OCI-LY7 (cell line): ENCODE results near the gene SGK1. TPM values are rescaled to one million over a fixed set of nuclear protein-coding genes. Genes with fewer than 3 reads are reported as not detected.

Experiments
- BruUV-seq: library from RNA; stranded (reverse); fragments of 400-500 nt; replicated peaks from 2 replicates; lab custom pipeline; 2021; lab: Mats Ljungman, UMichigan
- CTCF ChIA-PET: fragments of 300-600 bp; sonication (Branson Sonifier 250); formaldehyde crosslinking; loops from one replicate; lab custom pipeline; 2022; ENCODE audit warnings: antibody characterized with exemption; ENCODE audit not compliant: unreplicated experiment; lab: Charles Lee
- POLR2A ChIA-PET: fragments of 300-600 bp; sonication (Branson Sonifier 250); formaldehyde crosslinking; loops from one replicate; lab custom pipeline; 2022; ENCODE audit warnings: antibody characterized with exemption; lab: Charles Lee
- DNase-seq: peaks from one replicate; pipeline ENCODE4 v3.0.0-alpha.2; 2015; ENCODE audit warnings: low spot score
- H2AFZ ChIP-seq: fragments of 200-600 bp; sonication (generic), shearing (Covaris generic); 2 replicates; pipeline ENCODE4 v1.6.1; 2014; ENCODE audit warnings: mild to moderate bottlenecking, antibody characterized with exemption, low read length, moderate library complexity
- H3K27ac ChIP-seq: fragments of 200-600 bp; sonication (generic); 2 replicates; pipeline ENCODE4 v1.5.1; 2014; ENCODE audit warnings: mixed run types, low read depth, mild to moderate bottlenecking, moderate library complexity, low read length, inconsistent platforms; ENCODE audit not compliant: poor library complexity, severe bottlenecking
- H3K36me3 ChIP-seq: fragments of 200-600 bp; sonication (generic); 2 replicates; pipeline ENCODE4 v1.6.1; 2014; ENCODE audit warnings: mild to moderate bottlenecking, antibody characterized with exemption, low read length, moderate library complexity, mixed read lengths; ENCODE audit not compliant: insufficient read depth
- H3K4me1 ChIP-seq: fragments of 200-600 bp; sonication (generic); 2 replicates; pipeline ENCODE4 v1.5.1; 2014; ENCODE audit warnings: mild to moderate bottlenecking, low read length; ENCODE audit not compliant: insufficient read depth, poor library complexity, severe bottlenecking
- H3K4me2 ChIP-seq: fragments of 200-600 bp; sonication (generic); 2 replicates; pipeline ENCODE4 v1.6.1; 2014; ENCODE audit warnings: mild to moderate bottlenecking, low read length
- H3K4me3 ChIP-seq: fragments of 200-600 bp; sonication (generic); 2 replicates; pipeline ENCODE4 v1.5.1; 2014; ENCODE audit warnings: mild to moderate bottlenecking, low read depth, low read length; ENCODE audit not compliant: poor library complexity, severe bottlenecking
- H3K79me2 ChIP-seq: fragments of 200-600 bp; sonication (generic); 2 replicates; pipeline ENCODE4 v1.6.1; 2016; ENCODE audit warnings: low read depth, mild to moderate bottlenecking, low read length, moderate library complexity, mixed read lengths; ENCODE audit not compliant: insufficient read depth
- H3K9me2 ChIP-seq: fragments of 200-600 bp; sonication (generic); 2 replicates; pipeline ENCODE4 v1.6.1; 2016; ENCODE audit warnings: mild to moderate bottlenecking, low read length, mixed read lengths; ENCODE audit not compliant: insufficient read depth
- H3K9me3 ChIP-seq: fragments of 200-600 bp; sonication (generic); 2 replicates; pipeline ENCODE4 v1.6.1; 2014; ENCODE audit warnings: mild to moderate bottlenecking, mixed run types, low read length, mixed read lengths
- H4K20me1 ChIP-seq: fragments of 200-600 bp; sonication (generic); 2 replicates; pipeline ENCODE4 v1.6.1; 2014; ENCODE audit warnings: mild to moderate bottlenecking, antibody characterized with exemption, low read length, moderate library complexity, mixed read lengths; ENCODE audit not compliant: insufficient read depth
- EZH2phosphoT487 ChIP-seq: fragments of 200-600 bp; sonication (generic); IDR thresholded peaks from 2 replicates; pipeline ENCODE4 v1.6.1; 2018; ENCODE audit warnings: low read depth, borderline replicate concordance, mild to moderate bottlenecking, mixed run types, antibody characterized with exemption, low read length, moderate library complexity, mixed read lengths
- intact Hi-C: fragments of 100-400 bp; cut with micrococcal nuclease; formaldehyde crosslinking; loops from one replicate; pipeline ENCODE4 v1.10.0; 2022; ENCODE audit not compliant: unreplicated experiment
- total RNA-seq, 2 experiments: library from RNA; depleted of rRNA in 1 of 2; stranded (reverse); fragments of >200 nt in 1 of 2; shearing (Covaris generic) in 1 of 2; gene quantifications; 2 replicates each; pipeline ENCODE4 v1.2.3, GENCODE V29; 2014 to 2022
- TF ChIP-seq, protein P1 (sequence below): fragments of 200-600 bp; sonication (generic); conservative IDR thresholded peaks from 2 replicates; pipeline ENCODE4 v1.5.1; 2014; ENCODE audit warnings: mild to moderate bottlenecking, antibody characterized with exemption, low read length, moderate library complexity, mixed read lengths

The SGK1 gene
- total RNA-seq, 2 experiments from 2014 or later, result 5.2 to 27.6 TPM

- CTCF ChIA-PET, result no interaction called here
- intact Hi-C loops, result no loop called here
Observed at GRCh38 chr6:134312038-134312660, 5.8 kb downstream of the SGK1 start.

GRCh38 chr6:134310817-134311216 is 7.1 kb downstream of the SGK1 start:
- BruUV-seq, result no TSS peak
- TF ChIP-seq EZH2phosphoT487, result no peak
- TF ChIP-seq, protein P1, sequence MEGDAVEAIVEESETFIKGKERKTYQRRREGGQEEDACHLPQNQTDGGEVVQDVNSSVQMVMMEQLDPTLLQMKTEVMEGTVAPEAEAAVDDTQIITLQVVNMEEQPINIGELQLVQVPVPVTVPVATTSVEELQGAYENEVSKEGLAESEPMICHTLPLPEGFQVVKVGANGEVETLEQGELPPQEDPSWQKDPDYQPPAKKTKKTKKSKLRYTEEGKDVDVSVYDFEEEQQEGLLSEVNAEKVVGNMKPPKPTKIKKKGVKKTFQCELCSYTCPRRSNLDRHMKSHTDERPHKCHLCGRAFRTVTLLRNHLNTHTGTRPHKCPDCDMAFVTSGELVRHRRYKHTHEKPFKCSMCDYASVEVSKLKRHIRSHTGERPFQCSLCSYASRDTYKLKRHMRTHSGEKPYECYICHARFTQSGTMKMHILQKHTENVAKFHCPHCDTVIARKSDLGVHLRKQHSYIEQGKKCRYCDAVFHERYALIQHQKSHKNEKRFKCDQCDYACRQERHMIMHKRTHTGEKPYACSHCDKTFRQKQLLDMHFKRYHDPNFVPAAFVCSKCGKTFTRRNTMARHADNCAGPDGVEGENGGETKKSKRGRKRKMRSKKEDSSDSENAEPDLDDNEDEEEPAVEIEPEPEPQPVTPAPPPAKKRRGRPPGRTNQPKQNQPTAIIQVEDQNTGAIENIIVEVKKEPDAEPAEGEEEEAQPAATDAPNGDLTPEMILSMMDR, result no peak
- no peaks in the 10 kb centered on the region for H3K9me2 ChIP-seq
- no peak overlapping the region for H3K4me2 ChIP-seq
- H4K20me1 ChIP-seq, result no peaks in the 10 kb centered on the region
- no peaks in the 10 kb centered on the region for H3K9me3 ChIP-seq
- intact Hi-C loops, result no loop called here
- ChIA-PET CTCF (no interaction called here), POLR2A (interaction anchor here (1.0 to 1.1 kb wide), 2 partner anchors 13 to 38 kb away, joined by 3 read pairs; no protein-coding TSS in a partner anchor)
- no peaks in the 10 kb centered on the region for H3K79me2 ChIP-seq
- no peak overlapping the region for H3K4me3 ChIP-seq
- no peaks in the 10 kb centered on the region for H3K4me1 ChIP-seq
- DNase-seq, result no peak
- no peak overlapping the region for H3K27ac ChIP-seq
- no peak overlapping the region for H2AFZ ChIP-seq
- H3K36me3 ChIP-seq, result no peaks in the 10 kb centered on the region

More at GRCh38 chr6:134312038-134312660, 5.8 kb downstream of the SGK1 start:
- H3K79me2 ChIP-seq, result no peaks in the 10 kb centered on the region
- H3K9me3 ChIP-seq, result no peaks in the 10 kb centered on the region
- no peak overlapping the region for H3K4me3 ChIP-seq
- H3K4me2 ChIP-seq, result no peak overlapping the region
- no TSS peak for BruUV-seq
- H3K27ac ChIP-seq, result no peak overlapping the region
- POLR2A ChIA-PET, result interaction anchor here (0.6 to 1.1 kb wide), 3 partner anchors 17 to 425 kb away, joined by 3 read pairs; no protein-coding TSS in a partner anchor
- DNase-seq, result no peak
- no peaks in the 10 kb centered on the region for H3K36me3 ChIP-seq
- TF ChIP-seq, protein P1, result no peak
- no peak for TF ChIP-seq EZH2phosphoT487
- no peak overlapping the region for H2AFZ ChIP-seq
- H3K4me1 ChIP-seq, result no peaks in the 10 kb centered on the region
- H4K20me1 ChIP-seq, result no peaks in the 10 kb centered on the region
- H3K9me2 ChIP-seq, result no peaks in the 10 kb centered on the region

GRCh38 chr6:134309983-134310605 is 7.8 kb downstream of the SGK1 start:
- CTCF ChIA-PET, result no interaction called here

More at GRCh38 chr6:134309983-134310605, 7.8 kb downstream of the SGK1 start:
- H3K4me1 ChIP-seq, result no peaks in the 10 kb centered on the region
- H3K9me2 ChIP-seq, result no peaks in the 10 kb centered on the region
- H4K20me1 ChIP-seq, result no peaks in the 10 kb centered on the region
- no peak overlapping the region for H3K4me2 ChIP-seq
- no peaks in the 10 kb centered on the region for H3K9me3 ChIP-seq
- no TSS peak for BruUV-seq
- intact Hi-C loops, result no loop called here
- H3K4me3 ChIP-seq, result no peak overlapping the region
- DNase-seq, result no peak
- TF ChIP-seq EZH2phosphoT487, result no peak
- TF ChIP-seq, protein P1, result no peak
- no peaks in the 10 kb centered on the region for H3K36me3 ChIP-seq
- no peaks in the 10 kb centered on the region for H3K79me2 ChIP-seq
- POLR2A ChIA-PET, result no interaction called here
- no peak overlapping the region for H3K27ac ChIP-seq
- no peak overlapping the region for H2AFZ ChIP-seq
